SK-N-SH (cell line): Measurements from ENCODE around the gene STK32A. TPM values are rescaled to one million over a fixed set of nuclear protein-coding genes. Genes with fewer than 3 reads are reported as not detected.

ENCODE experiments used
- CTCF ChIA-PET: fragments of 300-600, 350-600 bp; formaldehyde crosslinking; extraction: SDS; loops from one replicate; lab custom pipeline; 2021; lab: Yijun Ruan, JAX
- POLR2A ChIA-PET: fragments of 350-600 bp; sonication (Branson Sonifier 250); formaldehyde crosslinking; extraction: SDS; loops from one replicate; lab custom pipeline; 2020; ENCODE audit warnings: antibody characterized with exemption, inconsistent platforms; lab: Yijun Ruan, JAX
- DNase-seq: peaks from one replicate; pipeline ENCODE4 v3.0.0; 2012
- H2AFZ ChIP-seq: fragments of 200-600 bp; sonication (generic); 2 replicates; pipeline ENCODE4 v1.8.1; 2016; ENCODE audit warnings: antibody characterized with exemption, mild to moderate bottlenecking, low read depth
- H3F3A ChIP-seq: fragments of 200-600 bp; sonication (generic); replicated peaks from 2 replicates; pipeline ENCODE3; 2016; ENCODE audit warnings: antibody characterized with exemption, mild to moderate bottlenecking; ENCODE audit not compliant: insufficient read depth
- H3K27ac ChIP-seq, 2 experiments: fragments of 200-500 bp in 1 of 2; fragments of 200-600 bp in 1 of 2; sonication (Bioruptor generic) in 1 of 2; sonication (generic), shearing (Covaris generic) in 1 of 2; 2 replicates each; pipeline versions ENCODE4 v1.5.1 to v1.6.1; 2014 to 2016; ENCODE audit warnings: low read depth in 2 of 2, inconsistent platforms in 1 of 2, low read length in 1 of 2, mild to moderate bottlenecking in 1 of 2, mixed read lengths in 1 of 2
- H3K27me3 ChIP-seq: fragments of 200-600 bp; sonication (generic), shearing (Covaris generic); 2 replicates; pipeline ENCODE4 v1.6.1; 2016; ENCODE audit warnings: mixed run types; ENCODE audit not compliant: insufficient read depth
- H3K36me3 ChIP-seq, 2 experiments: fragments of 200-500 bp in 1 of 2; fragments of 200-600 bp in 1 of 2; sonication (Bioruptor generic) in 1 of 2; sonication (generic) in 1 of 2; replicated peaks in 1 of 2; 2 replicates each; pipeline versions ENCODE3 to v1.5.1; 2014 to 2016; ENCODE audit warnings: low read length in 1 of 2, mild to moderate bottlenecking in 1 of 2; ENCODE audit not compliant: insufficient read depth in 2 of 2, control insufficient read depth in 1 of 2
- H3K4me1 ChIP-seq, 2 experiments: fragments of 200-500 bp in 1 of 2; fragments of 200-600 bp in 1 of 2; sonication (Bioruptor generic) in 1 of 2; sonication (generic), shearing (Covaris generic) in 1 of 2; 2 replicates each; pipeline versions ENCODE4 v1.5.1 to v1.6.1; 2014 to 2016; ENCODE audit warnings: low read depth in 1 of 2, low read length in 1 of 2, mixed run types in 1 of 2; ENCODE audit not compliant: insufficient read depth in 2 of 2, control insufficient read depth in 1 of 2
- H3K4me2 ChIP-seq: fragments of 200-600 bp; sonication (generic), shearing (Covaris generic); 2 replicates; pipeline ENCODE4 v1.6.1; 2017; ENCODE audit warnings: mixed run types
- H3K4me3 ChIP-seq, 2 experiments: fragments of 200-500 bp in 1 of 2; fragments of 200-600 bp in 1 of 2; sonication (Bioruptor generic) in 1 of 2; sonication (generic), shearing (Covaris generic) in 1 of 2; 2 replicates each; pipeline versions ENCODE4 v1.5.1 to v1.8.1; 2014 to 2016; ENCODE audit warnings: low read depth in 2 of 2, inconsistent platforms in 1 of 2, low read length in 1 of 2, mild to moderate bottlenecking in 1 of 2, mixed read lengths in 1 of 2, moderate library complexity in 1 of 2
- H3K79me2 ChIP-seq: fragments of 200-600 bp; sonication (generic); 2 replicates; pipeline ENCODE4 v1.8.1; 2017; ENCODE audit warnings: mild to moderate bottlenecking; ENCODE audit not compliant: insufficient read depth
- H3K9ac ChIP-seq: fragments of 200-600 bp; sonication (generic); 2 replicates; pipeline ENCODE4 v1.6.1; 2017; ENCODE audit warnings: mixed run types
- H3K9me2 ChIP-seq: fragments of 200-600 bp; sonication (generic); 2 replicates; pipeline ENCODE4 v1.6.1; 2017; ENCODE audit warnings: mixed run types
- H3K9me3 ChIP-seq: fragments of 200-600 bp; sonication (generic); 2 replicates; pipeline ENCODE4 v1.6.1; 2017; ENCODE audit warnings: mixed run types, mild to moderate bottlenecking, moderate library complexity
- H4K20me1 ChIP-seq: fragments of 200-600 bp; sonication (generic); 2 replicates; pipeline ENCODE4 v1.6.1; 2017; ENCODE audit warnings: mild to moderate bottlenecking, mixed run types; ENCODE audit not compliant: insufficient read depth
- EZH2phosphoT487 ChIP-seq: fragments of 200-600 bp; sonication (generic); IDR thresholded peaks from 2 replicates; pipeline ENCODE4 v1.6.1; 2017; ENCODE audit warnings: low read depth, mixed run types, mild to moderate bottlenecking, antibody characterized with exemption, moderate library complexity, borderline replicate concordance
- GATA2 ChIP-seq: sonication (generic); formaldehyde crosslinking; IDR thresholded peaks from 2 replicates; pipeline ENCODE4 v1.5.0; 2020; ENCODE audit warnings: mild to moderate bottlenecking, missing genetic modification reagents
- IRF3 ChIP-seq: fragments of 150-350 bp; IDR thresholded peaks from 2 replicates; pipeline ENCODE4 v1.6.1; 2016; ENCODE audit warnings: mild to moderate bottlenecking, low read depth, low read length
- JUND ChIP-seq: IDR thresholded peaks from 2 replicates; pipeline ENCODE4 v1.4.0; 2012
- MXI1 ChIP-seq: IDR thresholded peaks from 2 replicates; pipeline ENCODE4 v1.6.1; 2012; ENCODE audit warnings: mild to moderate bottlenecking, low read depth, low read length, improper control_type of control experiment
- NRF1 ChIP-seq: IDR thresholded peaks from 2 replicates; pipeline ENCODE4 v1.6.1; 2012; ENCODE audit warnings: low read depth, mild to moderate bottlenecking, low read length
- PBX3 ChIP-seq: IDR thresholded peaks from 2 replicates; pipeline ENCODE4; 2012
- POLR2AphosphoS5 ChIP-seq: IDR thresholded peaks from 2 replicates; pipeline ENCODE4 v1.6.1; 2012; ENCODE audit warnings: low read depth, low read length
- RAD21 ChIP-seq: IDR thresholded peaks from 2 replicates; pipeline ENCODE4 v1.6.1; 2012; ENCODE audit warnings: mild to moderate bottlenecking, low read length
- RXRA ChIP-seq: IDR thresholded peaks from 2 replicates; pipeline ENCODE4 v1.4.0; 2012; ENCODE audit warnings: low read depth, mild to moderate bottlenecking, borderline replicate concordance
- TCF12 ChIP-seq: IDR thresholded peaks from 2 replicates; pipeline ENCODE4 v1.4.0; 2012
- TEAD4 ChIP-seq: IDR thresholded peaks from 2 replicates; pipeline ENCODE4 v1.4.0; 2012; ENCODE audit warnings: mild to moderate bottlenecking, borderline replicate concordance; ENCODE audit not compliant: insufficient read depth
- YY1 ChIP-seq: IDR thresholded peaks from 2 replicates; pipeline ENCODE4 v1.4.0; 2012; ENCODE audit warnings: low read depth, mild to moderate bottlenecking
- ZBTB33 ChIP-seq: IDR thresholded peaks from 2 replicates; pipeline ENCODE4 v1.4.0; 2012; ENCODE audit warnings: low read depth, borderline replicate concordance
- WGBS: methylation state at CpG from one replicate; pipeline ENCODE4 v1.1.6; 2017; ENCODE audit warnings: low lambda C conversion rate; 5-methylcytosine and 5-hydroxymethylcytosine counted together
- polyA plus RNA-seq, 3 experiments: library from polyadenylated mRNA; depleted of rRNA; stranded (reverse); fragments of >200 nt; gene quantifications; 2 replicates each; pipeline ENCODE4 v1.2.3, GENCODE V29; 2012
- TF ChIP-seq, protein P1 (sequence below): fragments of 200-600 bp; sonication (generic); IDR thresholded peaks from 2 replicates; pipeline ENCODE4 v1.6.1; 2017; ENCODE audit warnings: antibody characterized with exemption, mild to moderate bottlenecking, moderate library complexity
- TF ChIP-seq, protein P2 (sequence below): IDR thresholded peaks from 2 replicates; pipeline ENCODE4 v1.6.1; 2012; ENCODE audit warnings: mild to moderate bottlenecking, low read depth, low read length, moderate library complexity

Gene STK32A
- polyA plus RNA-seq, 1 of the 3 experiments (the other 2 are of a cell fraction) = 0.20 TPM

DNA sequence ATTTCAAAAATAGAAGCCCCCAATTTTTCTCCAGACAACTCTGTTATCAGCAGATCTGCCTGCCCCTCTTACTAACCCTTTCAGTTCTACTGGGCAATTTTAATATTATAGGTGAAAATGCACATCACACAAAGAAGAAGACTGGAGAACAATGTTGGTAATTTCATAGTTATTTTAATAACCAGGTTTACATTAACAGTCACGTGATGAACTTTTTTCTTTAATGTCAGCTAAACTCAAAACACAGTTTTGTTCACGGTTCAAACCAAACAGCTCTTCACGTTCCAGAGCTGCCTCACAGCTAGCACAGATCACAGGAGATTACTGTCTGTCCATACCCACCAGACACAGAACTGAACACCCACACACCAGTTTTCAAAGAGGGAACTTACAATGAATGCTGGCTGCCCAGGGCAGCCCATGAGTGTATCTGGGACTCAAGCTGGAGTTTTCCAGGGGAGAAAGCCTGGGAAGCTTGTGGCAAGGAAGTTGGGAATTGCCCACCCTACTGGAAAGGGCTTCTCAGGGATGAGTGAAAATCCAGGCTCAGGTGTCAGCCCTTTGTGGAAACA is 155.9 kb downstream of the STK32A start:
- no peak overlapping the region; a peak in 1 of 4 replicates for H3K27ac ChIP-seq
- TF ChIP-seq TEAD4 (no peak), RAD21 (no peak), ZBTB33 (no peak), GATA2 (no peak), POLR2AphosphoS5 (no peak), TCF12 (no peak), JUND (no peak), MXI1 (no peak), PBX3 (no peak), NRF1 (no peak), RXRA (no peak)
- TF ChIP-seq, all 33 proteins: peak for 0
- no peak for DNase-seq
- H3K9me3 ChIP-seq = no peaks in the 10 kb centered on the region
- H3K4me3 ChIP-seq = no peak overlapping the region
- no peaks in the 10 kb centered on the region for H3K79me2 ChIP-seq
- H3K27me3 ChIP-seq = no peaks in the 10 kb centered on the region
- H3K36me3 ChIP-seq = peaks cover 36 to 62% of the 10 kb centered on the region in 2 experiments
- POLR2A ChIA-PET = no interaction called here
- no peaks in the 10 kb centered on the region for H3K9me2 ChIP-seq
- H2AFZ ChIP-seq = no peak overlapping the region
- WGBS = 85% methylated on average over 3 of the region's 3 CpGs
- H4K20me1 ChIP-seq = no peaks in the 10 kb centered on the region
- peaks cover 0 to 40% of the 10 kb centered on the region in 2 experiments; a peak in 2 of 4 replicates for H3K4me1 ChIP-seq
- no peak overlapping the region for H3K4me2 ChIP-seq
- H3K9ac ChIP-seq = no peak overlapping the region
- no peaks in the 10 kb centered on the region for H3F3A ChIP-seq
- CTCF ChIA-PET = interaction anchor here (1.0 to 4.2 kb wide), 17 partner anchors 9 to 425 kb away, joined by 3 to 23 read pairs (median 5); no protein-coding TSS in a partner anchor

- no peaks in the 10 kb centered on the region for H3K9me2 ChIP-seq
- ChIA-PET CTCF (interaction anchor here (0.6 to 4.2 kb wide), 28 partner anchors 9 to 927 kb away, joined by 3 to 23 read pairs (median 4); no protein-coding TSS in a partner anchor), POLR2A (no interaction called here)
- H3K4me3 ChIP-seq = no peak overlapping the region; a peak in 1 of 4 replicates
- no peaks in the 10 kb centered on the region for H3F3A ChIP-seq
- no peak overlapping the region; a peak in 1 of 4 replicates for H3K27ac ChIP-seq
- no peaks in the 10 kb centered on the region for H3K27me3 ChIP-seq
- WGBS = 71% methylated on average over 5 of the region's 5 CpGs
- no peak overlapping the region for H2AFZ ChIP-seq
- peaks cover 40 to 71% of the 10 kb centered on the region in 2 experiments for H3K36me3 ChIP-seq
- peaks cover 0 to 33% of the 10 kb centered on the region in 2 experiments; a peak in 2 of 4 replicates for H3K4me1 ChIP-seq
- H3K9ac ChIP-seq = no peak overlapping the region
- no peaks in the 10 kb centered on the region for H3K9me3 ChIP-seq
- no peaks in the 10 kb centered on the region for H3K79me2 ChIP-seq
- no peak overlapping the region for H3K4me2 ChIP-seq
- DNase-seq = peak; percentile 60
- H4K20me1 ChIP-seq = no peaks in the 10 kb centered on the region
- no peak for TF ChIP-seq EZH2phosphoT487
- TF ChIP-seq IRF3 = no peak
- TF ChIP-seq PBX3 = no peak
- no peak for TF ChIP-seq YY1
- TF ChIP-seq, protein P1, sequence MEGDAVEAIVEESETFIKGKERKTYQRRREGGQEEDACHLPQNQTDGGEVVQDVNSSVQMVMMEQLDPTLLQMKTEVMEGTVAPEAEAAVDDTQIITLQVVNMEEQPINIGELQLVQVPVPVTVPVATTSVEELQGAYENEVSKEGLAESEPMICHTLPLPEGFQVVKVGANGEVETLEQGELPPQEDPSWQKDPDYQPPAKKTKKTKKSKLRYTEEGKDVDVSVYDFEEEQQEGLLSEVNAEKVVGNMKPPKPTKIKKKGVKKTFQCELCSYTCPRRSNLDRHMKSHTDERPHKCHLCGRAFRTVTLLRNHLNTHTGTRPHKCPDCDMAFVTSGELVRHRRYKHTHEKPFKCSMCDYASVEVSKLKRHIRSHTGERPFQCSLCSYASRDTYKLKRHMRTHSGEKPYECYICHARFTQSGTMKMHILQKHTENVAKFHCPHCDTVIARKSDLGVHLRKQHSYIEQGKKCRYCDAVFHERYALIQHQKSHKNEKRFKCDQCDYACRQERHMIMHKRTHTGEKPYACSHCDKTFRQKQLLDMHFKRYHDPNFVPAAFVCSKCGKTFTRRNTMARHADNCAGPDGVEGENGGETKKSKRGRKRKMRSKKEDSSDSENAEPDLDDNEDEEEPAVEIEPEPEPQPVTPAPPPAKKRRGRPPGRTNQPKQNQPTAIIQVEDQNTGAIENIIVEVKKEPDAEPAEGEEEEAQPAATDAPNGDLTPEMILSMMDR = peak; percentile 59
- TF ChIP-seq, protein P2, sequence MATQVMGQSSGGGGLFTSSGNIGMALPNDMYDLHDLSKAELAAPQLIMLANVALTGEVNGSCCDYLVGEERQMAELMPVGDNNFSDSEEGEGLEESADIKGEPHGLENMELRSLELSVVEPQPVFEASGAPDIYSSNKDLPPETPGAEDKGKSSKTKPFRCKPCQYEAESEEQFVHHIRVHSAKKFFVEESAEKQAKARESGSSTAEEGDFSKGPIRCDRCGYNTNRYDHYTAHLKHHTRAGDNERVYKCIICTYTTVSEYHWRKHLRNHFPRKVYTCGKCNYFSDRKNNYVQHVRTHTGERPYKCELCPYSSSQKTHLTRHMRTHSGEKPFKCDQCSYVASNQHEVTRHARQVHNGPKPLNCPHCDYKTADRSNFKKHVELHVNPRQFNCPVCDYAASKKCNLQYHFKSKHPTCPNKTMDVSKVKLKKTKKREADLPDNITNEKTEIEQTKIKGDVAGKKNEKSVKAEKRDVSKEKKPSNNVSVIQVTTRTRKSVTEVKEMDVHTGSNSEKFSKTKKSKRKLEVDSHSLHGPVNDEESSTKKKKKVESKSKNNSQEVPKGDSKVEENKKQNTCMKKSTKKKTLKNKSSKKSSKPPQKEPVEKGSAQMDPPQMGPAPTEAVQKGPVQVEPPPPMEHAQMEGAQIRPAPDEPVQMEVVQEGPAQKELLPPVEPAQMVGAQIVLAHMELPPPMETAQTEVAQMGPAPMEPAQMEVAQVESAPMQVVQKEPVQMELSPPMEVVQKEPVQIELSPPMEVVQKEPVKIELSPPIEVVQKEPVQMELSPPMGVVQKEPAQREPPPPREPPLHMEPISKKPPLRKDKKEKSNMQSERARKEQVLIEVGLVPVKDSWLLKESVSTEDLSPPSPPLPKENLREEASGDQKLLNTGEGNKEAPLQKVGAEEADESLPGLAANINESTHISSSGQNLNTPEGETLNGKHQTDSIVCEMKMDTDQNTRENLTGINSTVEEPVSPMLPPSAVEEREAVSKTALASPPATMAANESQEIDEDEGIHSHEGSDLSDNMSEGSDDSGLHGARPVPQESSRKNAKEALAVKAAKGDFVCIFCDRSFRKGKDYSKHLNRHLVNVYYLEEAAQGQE = no peak
Observed at GRCh38 chr5:147391781-147392180, 157.0 kb downstream of the STK32A start.
